Central memory CD8-positive, alpha-beta T cell (primary cell): ENCODE measurements around the gene SPINT3.

ENCODE experiments used
- ATAC-seq: fragments of 150-1000 bp; cut with Tn5 transposase; replicated peaks from 2 replicates; pipeline ENCODE4 v1.10.0; 2022; ENCODE audit warnings: mild to moderate bottlenecking, moderate FRiP score, moderate number of reproducible peaks; ENCODE audit not compliant: poor library complexity, severe bottlenecking; ENCODE audit errors: extremely low read depth
- DNase-seq, 2 donors: peaks; one replicate each; pipeline ENCODE4 v3.0.0; 2021; ENCODE audit warnings: low spot score in 2 of 2
- H3K27ac Mint-ChIP-seq: one replicate; pipeline ENCODE4 v1.8.0; 2022; ENCODE audit warnings: low read depth, mild to moderate bottlenecking, moderate library complexity, mixed read lengths
- H3K27me3 Mint-ChIP-seq: one replicate; pipeline ENCODE4 v1.8.0; 2022; ENCODE audit warnings: mixed read lengths
- H3K36me3 Mint-ChIP-seq: one replicate; pipeline ENCODE4 v1.8.0; 2022; ENCODE audit warnings: mild to moderate bottlenecking, moderate library complexity, mixed read lengths; ENCODE audit not compliant: insufficient read depth
- H3K4me1 Mint-ChIP-seq: one replicate; pipeline ENCODE4 v1.8.0; 2022; ENCODE audit warnings: mixed read lengths
- H3K4me3 Mint-ChIP-seq: one replicate; pipeline ENCODE4 v1.8.0; 2022; ENCODE audit warnings: mild to moderate bottlenecking, moderate library complexity, mixed read lengths
- H3K9me3 Mint-ChIP-seq: one replicate; pipeline ENCODE4 v1.8.0; 2022; ENCODE audit warnings: mixed read lengths

SPINT3 gene

DNA sequence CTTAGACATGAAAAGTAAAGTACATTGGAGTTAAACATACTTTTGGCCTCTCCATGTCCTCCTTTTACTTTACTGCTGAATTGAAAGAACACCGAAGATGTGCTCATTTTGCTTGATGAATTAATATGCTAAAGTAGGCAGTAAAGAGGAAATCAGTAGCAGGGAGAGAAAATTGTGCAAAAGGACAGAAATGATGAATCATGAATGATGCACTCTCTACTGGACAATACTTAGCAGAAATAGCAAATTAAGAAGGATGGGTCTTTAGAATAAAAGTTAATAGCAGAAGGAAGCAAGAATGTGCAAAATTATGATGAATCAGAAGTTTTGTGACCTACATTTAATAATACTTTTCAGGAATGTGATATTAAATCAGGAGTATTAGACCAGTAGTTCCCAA is 8.4 kb upstream of the SPINT3 start:
- H3K36me3 Mint-ChIP-seq: no peaks in the 10 kb centered on the region

DNA sequence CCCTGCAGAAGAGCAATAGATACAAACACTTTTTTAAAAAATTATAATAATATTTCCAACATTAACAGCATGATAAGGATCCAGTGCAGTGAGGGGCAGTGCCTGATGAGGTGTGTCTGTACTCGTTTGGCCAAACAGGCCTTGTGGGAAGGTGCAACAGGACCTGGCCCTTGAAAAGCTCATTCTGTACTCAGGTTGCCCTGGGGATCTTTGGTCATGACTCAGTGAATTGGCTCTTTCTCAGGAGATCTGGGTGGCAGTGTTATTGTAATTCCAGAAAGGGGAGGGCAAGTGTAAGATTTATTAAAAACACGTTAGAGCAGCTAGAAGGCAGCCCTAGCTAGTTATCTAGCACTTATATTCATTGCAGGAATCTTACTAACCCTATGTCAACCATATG is 2.9 kb upstream of the SPINT3 start:
- Mint-ChIP-seq H3K27ac (no peak overlapping the region), H3K27me3 (peaks cover 50% of the 10 kb centered on the region), H3K4me1 (no peaks in the 10 kb centered on the region), H3K9me3 (no peaks in the 10 kb centered on the region), H3K36me3 (no peaks in the 10 kb centered on the region), H3K4me3 (no peak overlapping the region)
- DNase-seq (no peak), ATAC-seq (no peak)

More for the DNA sequence above, 8.4 kb upstream of the SPINT3 start:
- ATAC-seq: no peak
- Mint-ChIP-seq H3K27me3 (peaks cover 77% of the 10 kb centered on the region), H3K4me1 (no peaks in the 10 kb centered on the region), H3K4me3 (no peak overlapping the region), H3K9me3 (no peaks in the 10 kb centered on the region), H3K27ac (no peak overlapping the region)
- no peak for DNase-seq

DNA sequence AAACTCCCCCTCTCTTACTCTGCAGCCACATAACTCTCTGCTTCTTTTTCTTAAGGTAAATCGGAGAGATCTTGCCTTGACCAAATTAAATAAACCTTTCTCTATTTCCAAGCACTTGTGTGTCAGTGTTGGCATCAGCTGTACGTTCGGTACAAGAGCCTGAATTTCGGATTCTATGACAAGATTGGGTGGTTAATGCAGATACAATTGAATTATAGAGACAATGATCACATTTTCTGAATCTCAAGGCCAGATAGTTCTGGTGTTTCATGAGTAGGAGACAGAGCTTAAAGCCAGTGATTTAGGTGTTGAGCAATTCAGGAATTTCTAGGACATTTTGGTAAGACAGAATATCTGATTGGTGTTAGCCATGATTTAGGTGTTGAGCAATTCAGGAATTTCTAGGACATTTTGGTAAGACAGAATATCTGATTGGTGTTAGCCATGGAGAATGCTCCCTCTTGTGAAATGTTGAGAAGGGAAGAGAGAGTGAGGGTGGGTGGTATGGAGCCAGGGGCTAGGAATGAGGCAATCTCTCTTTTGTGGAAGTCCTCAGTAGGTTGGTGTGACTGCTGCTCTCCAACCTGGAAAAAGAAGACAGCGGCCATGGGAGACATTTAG is 5.1 kb downstream of the SPINT3 start:
- no peaks in the 10 kb centered on the region for H3K36me3 Mint-ChIP-seq
- no peak overlapping the region for H3K4me3 Mint-ChIP-seq
- ATAC-seq (no peak), DNase-seq (no peak)
- peaks cover 72% of the 10 kb centered on the region for H3K27me3 Mint-ChIP-seq
- H3K4me1 Mint-ChIP-seq: no peaks in the 10 kb centered on the region
- H3K9me3 Mint-ChIP-seq: no peaks in the 10 kb centered on the region
- no peak overlapping the region for H3K27ac Mint-ChIP-seq

DNA sequence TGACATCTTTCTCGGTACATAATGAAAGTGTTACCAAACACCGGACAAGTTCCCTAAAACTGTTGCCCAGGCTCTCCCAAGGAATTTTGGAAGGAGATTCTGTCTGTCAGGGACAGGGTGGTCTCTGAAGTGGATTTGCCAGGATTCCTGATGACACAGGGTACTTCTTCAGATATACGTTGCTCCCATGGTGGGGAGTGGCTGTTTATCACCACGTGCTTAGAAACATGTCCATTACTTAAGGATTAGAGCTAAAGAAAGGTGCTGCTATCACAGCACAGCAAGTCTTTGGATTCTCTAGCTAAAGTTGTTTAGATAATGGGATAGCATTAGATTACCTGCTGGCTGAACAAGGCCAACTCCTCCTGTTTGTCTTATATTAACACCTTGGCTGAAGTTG is 6.3 kb downstream of the SPINT3 start:
- peaks cover 85% of the 10 kb centered on the region for H3K27me3 Mint-ChIP-seq

DNA sequence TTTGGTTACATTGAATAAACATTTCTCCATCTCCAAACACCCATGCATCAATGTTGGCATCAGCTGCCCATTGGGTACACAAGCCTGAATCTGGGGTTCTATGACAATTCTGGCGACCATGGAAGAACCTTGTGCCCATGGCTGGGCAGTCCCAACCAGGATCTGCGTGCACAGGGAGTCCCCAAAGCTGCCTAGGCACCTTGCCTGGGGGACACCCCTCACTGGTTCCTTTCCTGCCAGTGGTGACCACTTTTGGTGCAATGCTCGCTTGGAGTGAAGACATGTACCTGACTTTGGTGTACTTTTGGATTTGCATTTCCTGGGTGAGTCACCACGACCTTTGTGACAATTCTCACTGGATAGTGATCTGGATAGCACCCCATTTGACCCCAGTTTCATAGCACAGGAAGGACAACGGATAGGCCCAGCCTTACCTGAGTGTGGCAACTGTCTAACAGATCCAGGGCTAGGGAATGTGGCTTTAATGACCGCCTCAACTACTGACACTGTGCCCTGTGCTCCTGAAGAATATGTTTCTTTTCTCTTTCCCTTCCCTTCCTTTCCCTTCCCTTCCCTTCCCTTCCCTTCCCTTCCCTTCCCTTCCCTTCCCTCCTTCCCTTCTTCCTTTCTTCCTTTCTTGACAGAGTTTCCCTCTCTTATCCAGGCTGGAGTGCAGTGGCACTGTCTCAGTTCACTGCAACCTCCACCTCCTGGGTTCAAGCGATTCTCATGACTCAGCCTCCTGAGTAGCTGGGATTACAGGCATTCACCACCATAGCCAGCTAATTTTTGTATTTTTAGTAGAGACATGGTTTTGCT is 7.1 kb downstream of the SPINT3 start:
- H3K27ac Mint-ChIP-seq: no peak overlapping the region
- H3K4me3 Mint-ChIP-seq: no peak overlapping the region
- DNase-seq: no peak
- peaks cover 88% of the 10 kb centered on the region for H3K27me3 Mint-ChIP-seq
- H3K9me3 Mint-ChIP-seq: no peaks in the 10 kb centered on the region
- H3K4me1 Mint-ChIP-seq: no peaks in the 10 kb centered on the region
- H3K36me3 Mint-ChIP-seq: no peaks in the 10 kb centered on the region
- no peak for ATAC-seq

More for the DNA sequence above, 6.3 kb downstream of the SPINT3 start:
- no peaks in the 10 kb centered on the region for H3K9me3 Mint-ChIP-seq
- H3K4me3 Mint-ChIP-seq: no peak overlapping the region
- no peak overlapping the region for H3K27ac Mint-ChIP-seq
- H3K36me3 Mint-ChIP-seq: no peaks in the 10 kb centered on the region
- H3K4me1 Mint-ChIP-seq: no peaks in the 10 kb centered on the region
- DNase-seq: no peak
- ATAC-seq: no peak

DNA sequence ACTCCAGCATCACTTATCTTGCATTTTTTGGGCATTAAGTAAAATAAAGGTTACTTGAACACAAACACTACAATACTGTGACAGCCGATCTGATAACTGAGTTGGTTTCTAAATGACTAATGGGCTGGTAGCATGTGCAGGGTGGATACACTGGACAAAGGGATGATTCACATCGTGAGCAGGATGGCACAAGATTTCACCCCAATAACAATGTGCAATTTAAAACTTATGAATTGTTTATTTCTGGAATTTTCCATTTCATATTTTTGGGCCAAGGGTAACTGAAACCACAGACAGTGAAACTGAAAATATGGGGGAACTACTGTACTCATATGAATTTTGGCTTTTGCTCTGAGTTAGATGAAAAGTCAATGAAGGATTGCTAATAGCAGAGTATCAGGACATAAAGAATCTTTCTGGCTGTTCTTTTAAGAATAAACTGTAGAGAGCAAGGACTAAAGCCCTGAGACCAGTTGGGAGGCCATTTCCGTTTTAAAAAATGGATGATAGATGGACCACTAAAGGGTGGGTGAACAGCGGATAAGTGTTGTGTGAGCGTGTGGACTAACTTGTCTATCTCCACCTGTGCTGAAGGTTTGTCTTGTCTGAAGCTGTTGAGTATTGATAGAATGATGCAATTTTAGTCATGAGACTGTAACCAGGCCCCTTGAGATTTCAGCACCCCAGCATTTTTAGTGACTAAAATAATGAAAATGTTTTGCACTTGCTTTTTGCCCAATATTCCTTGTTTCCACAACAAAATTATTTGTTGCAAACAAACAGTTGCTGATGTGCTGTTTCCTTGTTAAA is 8.2 kb downstream of the SPINT3 start:
- H3K27me3 Mint-ChIP-seq: peaks cover 93% of the 10 kb centered on the region
- no peaks in the 10 kb centered on the region for H3K9me3 Mint-ChIP-seq
- no peaks in the 10 kb centered on the region for H3K36me3 Mint-ChIP-seq
- no peaks in the 10 kb centered on the region for H3K4me1 Mint-ChIP-seq
- H3K4me3 Mint-ChIP-seq: no peak overlapping the region
- no peak overlapping the region for H3K27ac Mint-ChIP-seq
- ATAC-seq: no peak
- no peak for DNase-seq

DNA sequence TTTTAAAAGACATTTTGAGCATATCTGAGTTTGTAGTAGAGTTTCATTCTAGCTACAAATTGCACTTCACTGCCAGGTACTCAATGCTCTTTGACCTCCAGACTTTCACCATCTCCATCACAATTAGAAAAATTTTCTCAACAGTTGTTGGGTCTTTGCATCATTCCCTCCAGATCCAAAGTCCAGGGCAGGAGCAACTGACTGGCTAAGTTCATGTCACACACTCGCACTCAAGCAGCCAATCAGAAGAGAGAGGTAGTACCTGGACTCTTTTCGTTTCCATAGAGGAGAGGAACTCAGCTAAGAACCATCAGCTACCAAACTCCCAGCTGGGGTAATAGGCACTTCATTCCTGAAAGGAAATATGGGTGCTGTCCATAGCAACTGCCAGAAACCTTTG is 9.0 kb downstream of the SPINT3 start:
- DNase-seq (no peak), ATAC-seq (no peak)
- Mint-ChIP-seq H3K27ac (no peak overlapping the region), H3K27me3 (peaks cover 93% of the 10 kb centered on the region), H3K36me3 (no peaks in the 10 kb centered on the region), H3K9me3 (no peaks in the 10 kb centered on the region), H3K4me1 (no peaks in the 10 kb centered on the region), H3K4me3 (no peak overlapping the region)

DNA sequence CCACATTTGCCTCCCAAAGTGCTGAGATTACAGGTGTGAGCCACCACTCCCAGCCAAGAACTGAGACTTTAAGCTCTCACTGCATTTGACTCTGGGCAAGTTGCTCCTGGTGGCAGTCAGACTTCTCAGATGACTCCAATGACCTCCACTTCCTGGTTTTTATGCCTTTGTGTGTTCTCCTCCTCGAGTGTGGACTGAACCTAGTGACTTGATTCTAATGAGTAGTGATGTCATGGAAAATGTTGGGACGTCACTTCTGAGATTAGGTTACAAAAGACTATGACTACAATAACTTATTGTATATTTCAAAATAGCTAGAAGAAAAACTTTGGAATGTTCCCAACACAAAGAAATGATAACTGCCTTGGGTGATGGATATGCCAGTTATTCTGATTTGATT is 12.0 kb downstream of the SPINT3 start:
- DNase-seq (no peak), ATAC-seq (no peak)
- Mint-ChIP-seq H3K27ac (no peak overlapping the region), H3K27me3 (peaks cover 94% of the 10 kb centered on the region), H3K4me1 (no peaks in the 10 kb centered on the region), H3K36me3 (no peaks in the 10 kb centered on the region), H3K4me3 (no peak overlapping the region), H3K9me3 (no peaks in the 10 kb centered on the region)

DNA sequence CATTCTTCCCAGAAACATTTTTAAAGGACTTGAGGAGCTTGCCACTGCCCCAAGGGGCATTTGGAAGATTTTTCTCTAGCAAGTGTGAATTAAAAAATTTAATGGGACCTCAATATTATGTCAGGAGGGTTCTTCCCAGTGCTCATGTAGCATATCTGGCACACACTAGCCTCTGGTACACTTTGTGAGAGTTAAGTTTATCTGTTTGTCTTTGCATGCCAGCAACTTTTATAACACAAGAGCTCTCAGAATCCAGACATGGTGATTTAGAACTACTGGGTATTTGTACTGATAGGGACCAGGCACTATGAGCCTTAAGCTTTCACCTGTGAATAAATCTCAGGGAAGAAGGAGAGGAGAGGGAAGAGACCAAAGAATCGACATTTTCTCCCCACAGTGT is 12.9 kb downstream of the SPINT3 start:
- DNase-seq (no peak), ATAC-seq (no peak)
- H3K27me3 Mint-ChIP-seq: peaks cover 85% of the 10 kb centered on the region
- no peak overlapping the region for H3K4me3 Mint-ChIP-seq
- no peaks in the 10 kb centered on the region for H3K4me1 Mint-ChIP-seq
- H3K36me3 Mint-ChIP-seq: no peaks in the 10 kb centered on the region
- no peaks in the 10 kb centered on the region for H3K9me3 Mint-ChIP-seq
- H3K27ac Mint-ChIP-seq: no peak overlapping the region

DNA sequence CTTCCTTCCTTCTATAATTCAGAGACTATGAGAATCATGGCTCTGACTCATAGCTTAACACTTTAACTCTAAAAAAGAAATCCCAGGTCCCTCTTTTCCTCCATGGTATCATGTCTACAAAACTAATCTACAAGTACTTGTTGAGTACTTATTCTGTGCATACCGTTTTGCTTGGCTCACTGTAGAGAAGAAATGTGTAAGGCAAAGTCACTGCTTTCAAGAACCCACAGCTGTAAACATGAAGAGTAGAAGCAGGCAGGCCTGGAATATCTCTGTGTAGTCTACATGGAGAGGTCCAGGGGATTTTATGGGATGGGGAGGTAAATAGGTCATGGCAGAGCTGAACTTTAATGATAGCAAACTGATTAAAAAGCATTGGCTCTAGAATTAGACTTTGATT is 13.8 kb downstream of the SPINT3 start:
- Mint-ChIP-seq H3K36me3 (no peaks in the 10 kb centered on the region), H3K4me3 (no peak overlapping the region), H3K4me1 (no peaks in the 10 kb centered on the region), H3K27me3 (peaks cover 77% of the 10 kb centered on the region), H3K9me3 (no peaks in the 10 kb centered on the region), H3K27ac (no peak overlapping the region)
- no peak for DNase-seq
- ATAC-seq: no peak

DNA sequence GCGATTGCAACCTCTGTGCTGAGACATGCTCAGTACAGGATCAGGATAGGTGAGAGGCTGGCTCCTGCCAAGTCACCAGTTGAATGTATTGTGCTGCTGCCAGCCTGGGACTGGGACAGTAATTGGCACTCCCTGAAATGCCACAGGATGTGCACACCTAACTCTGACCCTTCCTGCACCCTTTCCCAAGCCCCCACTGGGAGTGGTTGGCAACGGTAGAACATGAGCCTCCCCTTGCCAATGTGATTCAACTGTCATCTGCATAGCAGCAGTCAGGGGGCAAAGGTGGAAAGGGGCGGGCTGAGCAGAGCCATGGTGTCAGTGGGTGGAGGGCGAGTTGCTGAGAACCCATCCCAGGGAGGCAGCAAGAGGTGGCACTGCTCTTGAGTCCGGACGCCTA is 15.4 kb downstream of the SPINT3 start:
- Mint-ChIP-seq H3K4me3 (no peak overlapping the region), H3K27me3 (peaks cover 71% of the 10 kb centered on the region), H3K27ac (no peak overlapping the region), H3K4me1 (no peaks in the 10 kb centered on the region), H3K36me3 (no peaks in the 10 kb centered on the region), H3K9me3 (no peaks in the 10 kb centered on the region)
- DNase-seq (no peak), ATAC-seq (no peak)

DNA sequence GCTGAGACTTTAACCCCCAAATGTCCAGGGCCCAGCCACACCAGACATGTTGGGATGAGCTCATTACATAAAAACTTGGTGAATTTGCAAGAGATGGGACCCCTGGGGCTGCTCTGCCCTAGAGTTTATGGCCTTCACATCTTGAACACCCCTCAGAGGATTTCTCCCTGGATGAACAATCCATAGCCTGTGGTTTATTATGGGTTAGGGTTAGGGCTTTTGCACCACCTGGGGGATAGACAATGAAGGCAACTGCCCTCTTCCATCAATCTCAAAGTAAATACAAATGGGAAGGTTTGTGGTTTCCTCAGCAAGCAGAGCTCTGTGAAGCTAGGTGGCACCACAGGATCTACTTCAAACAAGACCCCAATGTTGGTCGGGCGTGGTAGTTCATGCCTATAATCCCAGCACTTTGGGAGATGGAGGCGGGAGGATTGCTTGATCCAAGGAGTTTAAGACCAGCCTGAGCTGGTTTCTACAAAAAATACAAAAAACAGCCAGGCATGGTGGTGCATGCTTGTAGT is 17.4 kb downstream of the SPINT3 start:
- no peaks in the 10 kb centered on the region for H3K36me3 Mint-ChIP-seq
- ATAC-seq (no peak), DNase-seq (no peak)
- no peaks in the 10 kb centered on the region for H3K9me3 Mint-ChIP-seq
- no peak overlapping the region for H3K27ac Mint-ChIP-seq
- H3K4me1 Mint-ChIP-seq: no peaks in the 10 kb centered on the region
- H3K27me3 Mint-ChIP-seq: peaks cover 62% of the 10 kb centered on the region
- H3K4me3 Mint-ChIP-seq: no peak overlapping the region
